ENCODE measurements around the gene ADD3. TPM values are rescaled to one million over a fixed set of nuclear protein-coding genes. Genes with fewer than 3 reads are reported as not detected.
A peak's percentile ranks its signal among the peaks of the same experiment; 100 is the strongest.
"Not testable (repeated sequence)": the region's sequence is repeated elsewhere in the genome, so short reads cannot be mapped to it uniquely, and the experiment has no call there.

Gene ADD3
- total RNA-seq, 6 experiments from 2014 or later, result 11.7 to 71.3 (median 16.2) TPM

GRCh38 chr10:110042891-110043290, 35.1 kb downstream of the ADD3 start:
- Histone ChIP-seq H3K4me3 (no peak overlapping the region), H3K27me3 (no peaks in the 10 kb centered on the region), H3K27ac (no peak overlapping the region), H3K9me3 (no peaks in the 10 kb centered on the region), H3K4me1 (peaks cover 0 to 7% (median 0%) of the 10 kb centered on the region in 4 donors), H3K36me3 (no peaks in the 10 kb centered on the region)
- ATAC-seq, result peak; percentile 44 to 81 (median 72)
- intact Hi-C loops (cut with DNase I), result no loop called here
- no peak for DNase-seq
- WGBS (ENCODE audit: insufficient coverage, low coverage, low lambda C conversion rate, missing lambda C conversion rate), result 51% methylated on average over 4 of the region's 4 CpGs
- TF ChIP-seq CTCF (IDR thresholded peaks at IDR 0.05) (no peak), POLR2A (IDR thresholded peaks at IDR 0.05) (no peak)

DNA sequence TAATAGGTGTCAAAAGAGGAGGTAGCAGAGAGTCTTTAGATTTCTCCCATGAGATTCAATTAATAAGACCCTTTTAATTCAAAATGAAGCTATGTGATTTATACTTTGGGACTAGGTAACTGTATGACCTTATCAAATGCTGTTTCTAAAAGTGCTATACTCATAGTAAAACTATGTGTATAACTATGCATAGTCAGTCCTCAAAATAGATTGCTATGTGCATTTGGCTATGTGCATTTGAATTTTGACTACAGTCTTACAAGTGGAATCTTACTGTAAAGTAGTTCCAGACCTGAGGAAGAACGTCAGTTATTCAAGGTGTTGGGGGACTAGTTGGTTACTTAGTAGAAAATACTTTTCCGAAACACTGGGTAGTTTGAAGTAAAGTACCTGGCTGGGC, 36.9 kb downstream of the ADD3 start:
- intact Hi-C loops (cut with DNase I), result no loop called here
- no peaks in the 10 kb centered on the region for H3K27me3 ChIP-seq
- WGBS (ENCODE audit: insufficient coverage, low coverage, low lambda C conversion rate, missing lambda C conversion rate), result 92% methylated on average over 2 of the region's 2 CpGs

DNA sequence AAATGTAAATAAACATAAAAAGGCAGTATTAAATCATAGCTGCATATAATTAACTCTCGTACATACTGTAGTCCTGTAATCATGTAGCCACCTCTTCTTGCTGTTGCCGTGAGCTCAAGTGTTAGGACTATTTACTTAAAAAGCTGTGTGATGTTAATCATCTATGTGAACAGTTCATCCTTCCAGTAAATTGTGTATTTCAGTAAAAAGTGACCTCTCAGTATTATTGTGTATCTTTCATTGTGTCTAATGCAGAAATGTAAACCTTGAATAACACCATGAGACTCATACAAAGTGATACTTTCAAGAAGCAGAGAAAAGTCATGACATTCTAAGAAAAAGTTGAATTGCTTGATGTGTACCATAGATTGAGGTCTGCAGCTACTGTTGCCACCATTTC, 38.0 kb downstream of the ADD3 start:
- ATAC-seq (no peak), DNase-seq (no peak)
- Histone ChIP-seq H3K36me3 (no peaks in the 10 kb centered on the region), H3K9me3 (no peaks in the 10 kb centered on the region), H3K27ac (no peak overlapping the region), H3K4me1 (peaks cover 0 to 7% (median 0%) of the 10 kb centered on the region in 4 donors), H3K27me3 (no peaks in the 10 kb centered on the region), H3K4me3 (no peak overlapping the region)
- intact Hi-C loops (cut with DNase I), result no loop called here
- 78% methylated on average over 2 of the region's 2 CpGs for WGBS (ENCODE audit: insufficient coverage, low coverage, low lambda C conversion rate, missing lambda C conversion rate)
- TF ChIP-seq CTCF (IDR thresholded peaks at IDR 0.05) (no peak), POLR2A (IDR thresholded peaks at IDR 0.05) (no peak)

More for the DNA sequence above, 36.9 kb downstream of the ADD3 start:
- DNase-seq (no peak), ATAC-seq (no peak)
- Histone ChIP-seq H3K36me3 (no peaks in the 10 kb centered on the region), H3K4me3 (no peak overlapping the region), H3K27ac (no peak overlapping the region), H3K9me3 (no peaks in the 10 kb centered on the region), H3K4me1 (peaks cover 0 to 7% (median 0%) of the 10 kb centered on the region in 4 donors)
- TF ChIP-seq CTCF (IDR thresholded peaks at IDR 0.05) (no peak), POLR2A (IDR thresholded peaks at IDR 0.05) (no peak)

GRCh38 chr10:110048145-110048544, 40.4 kb downstream of the ADD3 start:
- WGBS (ENCODE audit: insufficient coverage, low coverage, low lambda C conversion rate, missing lambda C conversion rate), result 79% methylated on average over 2 of the region's 2 CpGs
- H3K9me3 ChIP-seq; H3K27me3 ChIP-seq; ATAC-seq; H3K27ac ChIP-seq; H3K4me3 ChIP-seq; H3K36me3 ChIP-seq; DNase-seq; H3K4me1 ChIP-seq; intact Hi-C loops (cut with DNase I): not testable (repeated sequence)

GRCh38 chr10:110048781-110049180, 41.0 kb downstream of the ADD3 start:
- Histone ChIP-seq H3K4me1 (no peaks in the 10 kb centered on the region), H3K36me3 (no peaks in the 10 kb centered on the region), H3K27ac (no peak overlapping the region), H3K27me3 (no peaks in the 10 kb centered on the region), H3K4me3 (no peak overlapping the region), H3K9me3 (no peaks in the 10 kb centered on the region)
- intact Hi-C loops (cut with DNase I), result no loop called here
- TF ChIP-seq POLR2A (IDR thresholded peaks at IDR 0.05) (no peak), CTCF (IDR thresholded peaks at IDR 0.05) (no peak)
- no peak for ATAC-seq
- no CpG with 5 or more reads among the region's 1 CpG for WGBS (ENCODE audit: insufficient coverage, low coverage, low lambda C conversion rate, missing lambda C conversion rate)
- DNase-seq, result no peak

DNA sequence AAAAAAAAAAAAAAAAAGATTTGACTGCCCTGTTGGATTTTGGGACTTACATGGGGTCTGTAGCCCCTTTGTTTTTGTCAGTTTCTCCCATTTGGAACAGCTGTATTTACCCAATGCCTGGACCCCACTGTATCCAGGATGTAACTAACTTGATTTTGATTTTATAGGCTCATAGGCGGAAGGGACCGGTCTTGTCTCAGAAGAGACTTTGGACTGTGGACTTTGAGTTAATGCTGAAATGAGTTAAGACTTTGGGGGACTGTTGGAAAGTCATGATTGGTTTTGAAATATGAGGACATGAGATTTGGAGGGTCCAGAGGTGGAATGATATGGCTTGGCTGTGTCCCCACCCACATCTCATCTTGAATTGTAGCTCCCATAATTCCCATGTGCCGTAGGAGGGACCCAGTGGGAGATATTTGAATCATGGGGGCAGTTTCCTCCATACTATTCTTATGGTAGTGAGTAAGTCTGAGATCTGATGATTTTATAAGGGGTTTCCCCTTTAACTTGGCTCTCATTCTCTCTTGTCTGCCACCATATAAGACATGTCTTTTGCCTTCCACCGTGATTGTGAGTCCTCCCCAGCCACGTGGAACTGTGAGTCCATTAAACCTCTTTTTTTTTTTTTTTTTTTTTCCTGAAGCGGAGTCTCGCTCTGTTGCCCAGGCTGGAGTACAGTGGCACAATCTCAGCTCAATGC, 42.3 kb downstream of the ADD3 start:
- H3K36me3 ChIP-seq; H3K27ac ChIP-seq; H3K9me3 ChIP-seq; intact Hi-C loops (cut with DNase I); DNase-seq; H3K4me1 ChIP-seq; H3K4me3 ChIP-seq; ATAC-seq; H3K27me3 ChIP-seq: not testable (repeated sequence)
- WGBS (ENCODE audit: insufficient coverage, low coverage, low lambda C conversion rate, missing lambda C conversion rate), result 86% methylated on average over 6 of the region's 7 CpGs

Measured in right lobe of liver (tissue), 6 donors.